Mesenteric fat pad (tissue), 1 donor: ENCODE measurements around the gene ZNF423. TPM values are rescaled to one million over a fixed set of nuclear protein-coding genes. Genes with fewer than 3 reads are reported as not detected.

ENCODE experiments used
- DNase-seq: peaks from one replicate; pipeline ENCODE4 v3.0.0-alpha.2; 2020; ENCODE audit warnings: low spot score
- total RNA-seq: library from RNA; stranded (reverse); fragmentation: NEBNext Ultra II Directional; extraction: Animal tissue kit (Norgen Biotek cat#: 25700); gene quantifications from one replicate; pipeline ENCODE4 v1.2.1, GENCODE V29; 2021
- donor health status: DM: yes; HTN: yes; CAD: no.

Gene ZNF423
- total RNA-seq, 1 donor from 2014 or later, result 13.5 TPM

DNA sequence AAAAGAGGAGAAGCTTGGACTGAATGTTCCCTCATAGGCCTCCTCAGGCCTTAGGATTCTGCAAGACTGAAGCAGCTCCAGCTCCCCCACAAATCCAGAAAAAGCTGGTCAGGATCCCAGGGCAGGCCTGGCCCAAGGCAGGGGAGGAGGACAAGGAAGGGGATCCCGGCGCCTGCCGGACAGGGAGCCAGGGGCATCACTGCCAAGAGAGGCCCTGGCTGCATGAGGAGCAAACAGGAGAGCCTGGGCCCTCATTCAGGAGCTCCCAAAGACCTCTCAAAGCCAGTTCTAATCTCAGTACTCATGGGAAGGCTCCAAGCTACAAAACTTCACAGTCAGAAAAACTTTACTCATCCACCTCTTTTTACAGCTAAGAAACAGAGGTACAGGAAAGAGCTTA lies 67.3 kb downstream of the ZNF423 start:
- DNase-seq, result no peak

DNA sequence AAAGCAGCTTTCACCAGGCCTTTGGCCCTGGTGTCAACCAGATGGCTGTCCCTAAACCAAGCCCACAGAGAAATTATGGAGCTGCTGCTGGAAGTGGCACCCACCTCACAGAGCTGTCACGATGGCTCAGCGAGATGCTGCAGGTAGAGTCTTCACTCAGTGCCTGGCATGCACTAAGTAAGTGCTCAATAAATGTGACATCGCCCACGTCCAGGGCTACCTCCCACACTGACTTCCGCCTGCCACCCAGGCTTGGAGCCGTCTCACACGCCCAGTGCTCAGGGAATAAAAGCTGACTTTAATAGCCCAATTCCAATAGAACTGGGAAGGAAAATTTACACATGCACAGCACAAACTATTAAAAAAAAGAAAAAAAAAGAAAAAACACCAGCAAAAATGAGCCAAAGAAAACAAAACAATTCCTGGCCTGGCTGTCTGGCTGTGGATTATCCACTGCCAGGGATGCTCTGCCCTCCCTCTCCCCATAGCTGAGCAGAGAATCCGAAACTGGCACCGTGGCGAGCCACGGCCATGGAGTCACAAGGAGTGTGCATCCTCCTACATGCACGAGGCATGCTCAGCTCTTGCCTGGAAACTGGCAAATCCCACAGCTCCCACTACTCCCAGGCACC lies 68.9 kb downstream of the ZNF423 start:
- no peak for DNase-seq

DNA sequence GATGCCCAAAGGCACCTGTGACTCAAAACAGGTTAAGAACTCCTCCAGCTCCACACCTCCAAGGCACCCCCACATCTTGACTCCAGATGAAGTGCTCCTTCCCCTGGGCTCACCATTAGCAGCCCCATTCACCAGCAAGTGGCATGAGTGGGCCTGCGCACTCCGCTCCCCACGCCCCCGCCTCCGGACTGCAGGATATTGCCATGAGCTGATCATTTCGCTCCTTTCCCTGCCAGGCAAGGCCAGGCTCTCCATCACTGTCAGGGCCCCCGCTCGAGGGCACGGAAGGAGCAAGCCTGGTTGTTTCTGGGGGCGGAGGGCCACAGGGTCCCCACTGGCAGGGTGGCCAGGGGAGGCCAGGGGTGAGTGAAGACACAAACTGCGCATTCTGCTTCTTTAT lies 69.9 kb downstream of the ZNF423 start:
- DNase-seq, result no peak

DNA sequence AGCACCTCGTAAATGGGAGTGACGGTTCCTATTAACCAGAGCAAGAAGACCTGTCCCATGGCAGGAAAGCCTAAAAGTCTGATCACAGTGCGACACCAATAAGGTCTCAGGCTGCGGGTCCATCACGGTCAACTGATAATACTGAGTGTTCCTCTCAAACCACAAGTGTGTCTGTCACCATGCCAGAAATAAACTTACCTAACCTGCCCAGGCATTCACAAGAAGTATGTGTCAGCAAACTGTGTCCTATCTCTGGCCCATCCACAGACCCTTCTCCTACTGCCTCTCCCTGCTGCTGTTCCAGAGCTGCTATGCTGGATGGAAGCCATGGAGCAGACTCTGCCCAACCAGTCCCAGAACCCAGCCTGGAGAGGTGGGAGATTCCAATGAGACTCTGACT lies 73.5 kb downstream of the ZNF423 start:
- no peak for DNase-seq

DNA sequence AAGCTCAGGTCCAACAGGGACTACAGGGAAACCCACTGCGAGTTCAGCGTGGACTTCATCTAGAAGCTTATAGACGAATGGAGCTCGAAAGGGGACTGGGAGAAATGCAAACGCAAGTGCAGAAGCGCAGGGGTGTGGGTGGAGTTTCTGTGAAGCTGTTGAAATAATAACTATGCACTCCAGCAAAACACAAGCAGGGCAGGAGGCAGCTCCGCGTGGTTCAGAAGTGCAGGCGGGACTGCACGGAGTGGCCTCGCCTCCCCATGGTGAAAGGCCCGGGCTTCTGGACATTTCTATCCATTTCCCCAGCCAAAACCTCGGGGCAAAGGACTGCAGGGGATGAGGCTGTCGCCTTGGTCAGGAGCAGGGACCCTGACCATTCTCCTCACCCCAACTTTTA lies 74.5 kb downstream of the ZNF423 start:
- no peak for DNase-seq

DNA sequence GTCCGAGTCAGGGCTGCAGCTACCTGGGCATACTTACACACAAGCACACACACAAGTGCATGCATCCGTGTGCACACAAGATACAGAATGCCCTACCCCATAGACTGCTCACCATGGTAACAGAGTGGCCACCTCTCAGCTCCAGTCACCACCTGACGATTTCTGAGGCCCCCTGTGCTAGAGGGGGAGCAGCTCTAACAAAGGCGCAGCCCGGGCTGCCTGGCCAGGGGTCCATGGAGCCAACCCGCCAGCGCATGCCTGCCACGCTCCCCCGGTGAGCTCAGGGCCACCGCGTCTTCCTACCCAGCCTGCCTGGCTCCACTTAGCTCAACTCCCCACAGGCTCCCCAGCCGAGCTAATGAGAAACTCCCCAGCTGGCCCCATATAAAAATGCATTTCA lies 75.5 kb downstream of the ZNF423 start:
- no peak for DNase-seq

DNA sequence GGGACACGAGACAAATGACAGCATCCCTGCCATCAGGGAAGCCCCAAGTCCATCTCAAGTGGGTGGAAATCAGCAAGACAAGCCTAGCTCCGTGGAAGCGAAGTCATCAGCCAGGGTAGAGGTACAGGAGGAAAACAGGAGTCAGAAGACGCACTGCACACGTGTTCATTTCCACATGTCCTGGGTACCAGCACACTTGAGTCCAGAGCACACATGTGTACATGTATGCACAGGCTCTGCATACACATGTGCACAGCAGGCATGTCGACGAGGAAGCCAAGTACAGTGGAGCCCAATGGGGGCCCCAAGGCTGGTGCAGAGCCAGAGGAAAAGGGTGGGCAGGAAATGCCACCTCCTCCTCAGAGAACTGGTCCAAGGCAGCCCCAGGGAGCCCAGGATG lies 75.9 kb downstream of the ZNF423 start:
- no peak for DNase-seq

DNA sequence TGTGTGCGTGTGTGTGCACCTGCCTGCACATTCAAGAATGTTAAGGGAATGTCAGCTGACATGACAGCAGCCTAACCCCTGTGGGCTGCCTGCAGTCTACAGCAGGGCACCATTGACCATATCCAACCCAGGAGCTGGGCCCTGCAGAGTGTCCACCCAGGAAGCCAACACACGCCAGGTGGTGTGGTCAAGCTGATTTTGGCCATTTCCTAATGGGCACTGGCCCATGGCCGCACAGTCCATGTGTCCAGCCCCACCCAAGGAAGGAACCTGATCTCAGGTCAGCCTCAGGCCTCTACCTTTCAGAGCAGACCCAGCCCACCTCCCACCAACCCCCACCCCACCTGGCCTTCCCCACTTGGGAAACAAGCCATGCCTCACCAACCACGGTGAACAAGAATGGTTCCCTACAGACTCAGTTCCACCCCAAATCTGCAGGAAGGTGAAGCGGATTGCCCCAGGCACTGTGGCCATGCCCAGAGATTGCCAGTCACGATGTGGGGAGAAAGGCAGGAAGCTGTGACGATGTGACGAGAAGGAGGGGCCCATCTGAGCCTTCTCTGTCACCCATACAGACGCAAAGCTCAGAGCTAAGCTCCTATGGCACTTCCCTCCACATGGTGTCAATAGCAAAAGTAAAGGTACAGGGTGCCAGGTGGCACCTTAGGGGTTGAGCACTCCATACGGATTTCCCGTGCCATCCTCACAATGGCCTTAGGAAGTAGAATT lies 77.5 kb downstream of the ZNF423 start:
- DNase-seq, result no peak

DNA sequence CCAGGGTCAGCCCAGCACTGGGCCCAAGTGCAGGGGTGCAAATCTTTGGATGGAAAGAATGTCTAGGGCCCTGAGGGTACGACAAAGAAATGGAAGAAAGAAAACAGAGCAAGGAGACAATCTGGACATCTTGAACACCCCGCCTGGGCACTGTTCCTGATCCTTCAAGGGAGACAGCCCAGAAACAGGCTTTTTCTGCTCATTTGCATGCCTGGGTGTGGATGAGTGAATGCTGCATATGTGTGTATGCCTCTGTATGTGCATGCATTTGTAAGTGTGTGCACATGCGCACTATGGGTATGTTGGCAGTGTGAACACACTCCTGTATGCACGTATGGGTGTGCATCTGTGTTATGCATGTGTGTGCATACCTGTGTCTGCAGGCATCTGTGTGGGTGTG lies 79.2 kb downstream of the ZNF423 start:
- DNase-seq, result no peak

DNA sequence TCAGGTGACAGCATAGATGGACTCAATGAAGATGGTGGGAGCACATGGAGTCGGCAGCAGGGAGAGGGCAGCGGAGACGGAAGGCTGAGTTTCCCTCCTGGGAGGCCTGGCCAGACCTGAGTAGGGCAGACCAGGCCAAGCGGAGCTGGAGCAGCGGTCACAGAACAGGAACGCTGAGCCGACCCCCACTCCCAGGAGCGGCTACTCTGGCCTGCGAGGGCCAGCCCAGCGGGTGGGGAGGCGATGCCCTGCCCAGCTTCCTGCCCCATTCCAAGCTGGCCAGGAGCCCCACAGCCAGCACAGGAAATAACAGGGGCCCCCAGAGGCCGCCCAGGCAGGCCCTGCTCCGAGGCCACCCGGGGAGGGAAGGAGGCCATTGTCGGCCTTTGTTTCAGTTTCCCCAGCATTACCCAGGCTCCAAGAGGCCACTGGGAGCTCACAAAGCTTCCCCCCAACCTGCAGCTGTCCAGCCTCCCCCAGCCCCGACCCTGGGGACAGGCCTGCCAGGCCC lies 79.8 kb downstream of the ZNF423 start:
- no peak for DNase-seq

DNA sequence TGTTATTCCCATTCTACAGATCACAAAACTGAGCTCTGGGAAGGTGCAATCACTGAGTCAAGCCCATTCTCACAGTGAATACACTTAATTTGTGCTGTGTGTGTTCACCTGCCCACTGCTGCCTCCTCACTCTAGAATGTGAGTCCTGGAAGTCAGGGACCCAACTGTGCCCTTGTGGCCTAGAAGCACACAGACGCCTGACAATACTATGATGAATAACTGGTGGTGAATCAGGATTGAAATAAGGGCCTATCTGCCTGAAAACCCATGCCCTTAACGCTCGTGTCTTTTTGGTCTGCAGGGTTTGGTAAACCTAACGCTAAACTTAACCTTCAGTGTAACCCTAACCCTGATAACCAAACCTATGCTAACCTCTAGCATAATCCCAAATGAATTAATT lies 80.3 kb downstream of the ZNF423 start:
- no peak for DNase-seq

DNA sequence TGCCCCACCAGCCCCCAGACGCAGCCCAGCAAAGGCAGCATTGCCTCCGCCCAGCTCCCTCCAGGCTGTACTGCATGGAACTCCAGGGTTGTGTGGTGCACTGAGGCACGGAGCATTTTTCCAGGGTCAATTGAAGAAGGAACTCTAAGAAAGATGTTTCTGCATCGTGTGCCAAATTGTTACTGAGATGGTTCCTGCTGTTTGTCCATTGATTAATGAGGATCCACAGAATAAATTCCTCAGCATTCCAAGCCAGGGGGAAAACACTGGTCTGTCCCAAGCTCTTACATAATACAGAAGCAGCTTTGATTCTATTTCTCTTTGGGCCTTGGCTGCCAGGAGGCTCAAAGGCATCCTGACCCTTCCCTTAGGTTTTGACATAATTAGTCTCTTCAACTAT lies 80.9 kb downstream of the ZNF423 start:
- DNase-seq, result no peak

DNA sequence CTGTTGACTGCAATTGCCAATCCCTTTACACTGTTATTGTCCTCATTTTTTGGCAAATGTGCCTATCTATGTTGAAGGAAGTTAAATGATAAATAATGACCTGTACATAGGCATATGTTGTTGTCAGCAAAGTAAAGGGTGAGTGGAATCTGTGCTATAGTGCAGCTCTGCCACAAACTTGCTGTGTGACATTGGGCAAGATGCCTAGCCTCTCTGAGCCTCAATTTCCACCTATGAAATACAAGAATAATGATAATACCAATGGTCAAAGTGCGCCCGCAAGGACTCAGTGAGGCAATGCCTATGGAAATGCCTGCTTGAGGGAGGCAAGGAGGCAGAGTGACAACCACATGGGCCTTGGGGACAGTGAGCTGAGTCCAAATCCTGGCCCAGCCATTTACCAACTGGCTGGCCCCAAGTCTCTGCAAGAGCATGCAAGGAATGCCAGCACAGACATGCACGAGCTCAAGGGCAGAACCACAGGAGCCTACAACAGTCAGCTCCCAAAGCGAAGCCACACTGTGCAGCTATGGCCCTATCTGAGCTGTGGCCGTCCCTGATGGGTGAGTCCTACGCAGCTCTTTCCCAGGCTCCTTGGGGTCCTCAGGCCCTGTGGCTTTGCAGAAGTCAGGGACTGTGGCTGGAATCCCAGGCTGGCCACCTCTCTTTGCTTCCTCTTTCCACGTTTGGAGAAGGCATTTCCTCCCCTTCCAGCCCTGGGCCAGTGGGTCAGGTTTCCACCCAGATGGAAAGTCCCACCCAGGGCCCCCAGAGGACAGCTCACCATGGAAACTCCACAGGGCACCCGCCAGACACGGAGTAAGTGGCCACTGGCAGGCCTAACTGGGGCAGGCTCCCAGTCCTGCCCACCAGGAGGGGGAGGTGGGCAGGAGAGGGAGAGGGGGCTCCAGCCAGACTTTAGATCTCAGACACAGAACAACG lies 82.1 kb downstream of the ZNF423 start:
- no peak for DNase-seq

DNA sequence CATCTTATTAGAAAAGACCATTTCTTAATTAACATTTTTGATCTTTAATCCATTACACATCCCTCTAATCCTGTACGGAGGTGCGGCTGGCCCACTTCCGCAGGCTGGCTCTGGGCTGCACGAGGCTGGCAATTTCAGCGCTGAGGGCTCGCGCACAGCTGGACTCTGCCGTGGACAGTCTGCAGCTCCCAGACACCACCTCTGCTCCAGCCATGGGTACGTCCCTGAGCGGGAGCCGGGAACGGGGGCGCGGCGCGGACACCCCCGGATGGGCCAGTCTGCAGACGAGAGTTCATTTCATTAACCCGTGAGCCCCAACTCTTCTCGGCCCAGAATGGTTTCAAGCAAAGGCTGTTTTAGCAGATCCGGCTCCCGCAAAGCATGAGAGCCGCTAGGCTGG lies 87.9 kb downstream of the ZNF423 start:
- no peak for DNase-seq

DNA sequence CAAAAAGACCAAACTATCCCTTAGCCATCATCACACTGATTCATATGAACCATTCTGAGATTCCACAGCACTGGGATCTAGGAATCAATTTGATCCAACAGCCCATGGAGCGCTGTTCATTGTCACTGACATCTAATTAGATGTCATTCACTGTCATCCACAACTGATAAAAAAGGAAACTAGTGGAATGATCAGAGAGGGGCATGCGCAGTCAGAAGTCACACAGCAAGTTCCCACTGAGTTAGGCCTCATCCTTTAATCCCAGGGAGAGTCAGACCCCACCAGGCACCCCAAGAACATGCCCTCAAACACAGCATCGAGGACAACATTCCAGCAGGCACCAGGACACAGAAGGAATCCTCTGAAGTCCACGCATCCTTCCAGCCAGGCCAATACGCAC lies 88.5 kb downstream of the ZNF423 start:
- no peak for DNase-seq

DNA sequence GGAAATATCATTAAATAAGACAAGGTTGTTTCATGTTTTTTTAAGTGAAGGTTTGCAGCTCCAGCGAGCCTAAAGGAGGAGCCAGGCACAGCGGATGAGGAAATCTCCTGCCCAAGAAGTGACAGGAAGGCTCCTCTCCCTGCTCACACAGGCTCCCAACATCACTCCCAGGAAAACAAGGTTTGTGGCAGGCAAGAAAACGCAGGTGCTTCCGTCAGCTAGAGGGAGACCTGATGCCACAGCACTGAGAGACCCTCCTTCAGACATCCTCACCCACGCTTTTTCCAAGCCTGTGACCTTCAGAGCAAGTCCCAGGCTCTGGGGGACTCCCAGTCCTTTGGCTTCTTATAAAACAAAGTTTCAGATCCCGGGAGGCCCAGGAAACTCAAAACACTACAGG lies 89.7 kb downstream of the ZNF423 start:
- DNase-seq, result no peak

DNA sequence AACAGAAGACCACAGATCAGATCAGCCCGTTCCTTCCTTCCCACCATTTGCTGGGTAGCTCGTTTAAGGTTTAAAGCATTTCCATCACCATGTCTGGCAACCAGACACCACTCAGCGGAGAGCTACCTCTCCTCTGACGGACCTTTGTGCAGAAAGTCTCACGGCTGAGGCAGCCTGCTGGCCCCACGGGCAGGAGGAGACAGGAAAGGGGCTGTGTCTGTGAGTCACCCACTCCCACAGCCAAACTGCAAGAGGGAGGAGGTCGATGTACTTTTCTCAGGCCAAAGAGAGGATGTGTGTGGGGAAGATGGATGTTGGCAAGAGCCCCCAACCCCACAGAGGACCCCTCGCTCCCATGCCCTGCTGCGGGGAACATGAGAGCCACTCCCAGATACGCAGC lies 92.1 kb downstream of the ZNF423 start:
- DNase-seq, result no peak

DNA sequence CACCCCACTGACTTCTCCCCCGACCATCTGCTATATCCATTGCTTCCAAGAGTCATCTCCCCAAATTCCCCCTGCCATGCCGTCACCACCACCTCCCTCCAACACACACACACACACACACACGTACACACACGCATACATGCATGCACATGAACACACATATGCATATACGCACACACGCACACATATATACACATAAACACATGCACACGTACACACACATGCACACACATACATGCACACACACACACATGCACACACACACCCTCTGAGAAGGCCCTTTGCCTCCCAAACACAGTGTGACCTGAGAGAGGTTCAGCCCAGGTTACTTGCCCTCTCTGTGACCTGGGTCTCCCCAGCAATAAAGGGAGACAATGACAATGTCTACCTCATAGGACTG lies 95.1 kb downstream of the ZNF423 start:
- no peak for DNase-seq

DNA sequence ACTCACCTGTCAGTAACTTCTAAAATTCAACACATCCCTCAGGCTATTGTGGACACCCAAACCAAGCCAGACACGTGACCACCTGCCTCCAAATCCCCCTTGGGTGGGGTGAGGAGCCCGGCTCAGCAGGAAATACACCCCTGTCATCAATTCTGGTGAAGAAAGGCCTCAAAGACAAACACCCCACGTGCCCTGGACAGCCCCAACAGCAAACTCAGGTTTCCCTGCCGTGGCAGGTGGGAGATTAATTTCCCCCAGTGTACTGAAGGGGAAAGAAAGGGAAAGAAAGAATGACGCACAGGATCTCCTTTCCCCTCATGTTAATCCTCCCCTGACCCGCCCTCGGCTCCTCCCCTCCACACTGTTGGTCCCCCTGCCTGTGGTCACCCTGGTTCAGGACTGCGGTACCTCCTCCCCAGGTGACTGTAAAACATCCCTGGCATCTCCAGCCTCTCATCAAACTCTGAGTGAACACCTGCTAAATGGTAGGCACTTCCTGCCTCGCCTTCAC lies 98.3 kb downstream of the ZNF423 start:
- DNase-seq, result no peak

DNA sequence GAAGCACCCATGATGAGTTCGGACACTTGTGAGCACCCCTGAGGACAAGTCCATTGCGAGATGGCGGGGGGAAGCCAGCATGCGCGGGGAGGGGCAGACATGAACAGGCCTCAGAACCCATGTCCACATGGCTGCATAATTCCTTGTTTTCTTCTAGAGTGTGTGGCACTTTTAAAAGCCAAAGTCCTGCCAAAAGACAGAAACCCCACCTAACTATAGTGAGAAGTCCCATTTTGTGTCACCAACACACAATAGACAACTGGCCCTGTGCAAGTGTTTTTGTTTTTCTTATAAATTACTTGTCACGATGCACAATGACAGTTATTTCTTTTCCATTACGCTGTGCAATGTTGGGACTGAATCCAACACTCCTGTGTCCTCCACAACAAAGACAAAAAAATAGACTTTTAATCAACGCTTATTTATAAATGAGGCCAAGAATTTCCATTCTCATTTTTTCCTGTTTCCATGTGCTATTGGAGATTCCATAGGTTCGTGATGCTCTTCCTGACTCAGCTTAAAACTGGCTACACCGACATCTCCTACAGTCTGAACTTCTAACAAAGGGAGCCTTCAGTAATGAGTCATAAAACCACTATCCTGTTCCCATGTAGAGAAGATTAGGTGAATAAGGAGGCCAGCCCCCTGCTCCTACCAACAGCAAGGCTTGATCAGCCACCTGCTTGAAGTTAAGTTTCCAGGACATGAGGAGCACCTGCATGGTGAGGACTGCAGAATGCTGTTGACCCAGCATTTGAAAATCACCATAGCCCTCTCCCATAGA lies 98.9 kb downstream of the ZNF423 start:
- no peak for DNase-seq
